Measurements from ENCODE around the gene FTMT.

GRCh38 chr5:121899346-121899745 is 47.7 kb downstream of the FTMT start:
- no peak for TF ChIP-seq FOXP2 (optimal IDR thresholded peaks at IDR 0.05; ENCODE audit: borderline replicate concordance, extremely low read depth, extremely low read length, insufficient read depth)
- no peak for TF ChIP-seq POLR2AphosphoS5 (IDR thresholded peaks at IDR 0.05; ENCODE audit: low read depth, low read length)
- no peak for TF ChIP-seq REST (IDR thresholded peaks at IDR 0.05; ENCODE audit: insufficient read depth in 1 of 2, low read depth in 2 of 2, low read length in 2 of 2)
- no peak for TF ChIP-seq TAF1 (IDR thresholded peaks at IDR 0.05; ENCODE audit: borderline replicate concordance, insufficient read depth, low read length)
- TF ChIP-seq SIN3A (IDR thresholded peaks at IDR 0.05; ENCODE audit: borderline replicate concordance, insufficient read depth, low read length): no peak
